ENCODE data around the gene FDX2.

The FDX2 gene

DNA sequence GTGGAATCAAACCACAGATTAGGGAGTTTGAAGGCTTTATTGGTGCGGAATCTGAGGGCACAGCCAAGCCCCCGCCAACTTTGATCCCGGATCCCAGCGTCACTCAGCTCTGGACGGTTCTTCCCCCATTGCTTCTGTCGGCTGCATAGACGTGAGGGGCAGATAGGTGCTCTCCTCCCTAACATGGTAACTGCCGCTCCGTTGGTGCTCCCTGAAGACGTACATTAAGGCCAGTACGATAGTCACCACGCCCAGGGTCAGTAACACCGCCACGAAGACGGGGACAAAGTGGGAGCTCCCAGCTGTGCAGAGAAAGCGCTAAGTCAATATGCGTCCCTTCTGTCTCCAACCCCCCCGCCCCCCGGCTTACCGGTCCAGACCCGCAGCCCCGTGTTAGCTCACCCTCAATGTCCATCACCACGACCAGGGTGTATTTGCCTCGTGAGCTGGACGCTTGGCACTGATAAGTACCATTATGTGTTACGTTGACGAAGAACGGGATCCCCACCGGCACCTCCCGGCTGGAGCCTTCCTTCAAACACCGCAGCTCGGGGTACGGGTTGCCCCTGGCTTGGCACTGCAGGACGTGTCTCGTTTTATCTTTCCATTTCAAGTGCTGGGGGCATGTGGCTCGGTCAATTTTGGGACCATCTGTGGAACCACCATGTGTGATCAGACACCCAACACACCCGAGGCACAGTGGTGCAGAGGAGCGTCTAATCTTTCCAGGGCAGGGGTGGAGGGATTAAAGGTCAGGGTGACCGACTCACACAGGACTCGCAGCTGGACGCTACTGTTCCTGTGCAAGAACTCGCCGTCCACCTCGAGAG lies 18.2 kb upstream of the FDX2 start:
- DNase-seq (ENCODE audit: low read depth), result no peak

DNA sequence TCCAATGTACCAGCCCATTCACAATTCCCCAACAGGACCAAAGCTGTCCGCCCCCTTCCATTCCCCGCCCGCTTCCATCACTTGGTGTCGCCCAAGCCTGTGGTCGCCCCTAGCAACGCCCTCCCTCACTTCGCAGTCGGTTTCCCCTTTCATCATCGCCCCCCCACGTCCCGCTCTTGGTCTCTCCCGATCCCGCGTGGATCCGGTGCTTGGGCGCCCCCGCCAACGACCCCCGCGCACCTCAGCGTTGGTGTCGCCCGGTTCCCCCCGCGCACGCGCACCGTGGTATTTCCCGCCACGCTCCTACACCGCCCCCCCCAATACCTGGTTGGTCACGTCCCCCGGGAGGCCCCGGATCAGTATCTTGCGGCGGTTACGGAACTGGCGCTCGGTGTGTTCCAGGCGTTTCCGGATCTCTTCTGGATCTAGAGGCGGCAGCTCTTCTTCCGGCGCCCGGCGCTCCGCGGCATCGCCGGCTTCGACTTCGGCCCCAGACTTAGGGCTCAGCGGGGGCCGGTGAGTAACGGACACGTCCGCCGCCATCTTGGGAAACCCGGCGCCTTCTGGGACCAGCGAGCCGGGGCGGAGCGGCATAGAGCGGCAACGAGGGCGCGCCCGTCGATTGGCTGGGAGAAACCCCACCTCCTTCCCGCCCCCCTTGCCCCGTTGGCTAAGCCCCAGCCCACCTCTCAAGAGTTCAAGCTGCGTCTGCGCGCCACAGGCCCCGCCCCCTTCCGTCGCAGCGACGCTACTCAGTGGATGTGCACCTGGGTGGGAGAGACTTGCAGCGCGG lies 17.3 kb upstream of the FDX2 start, which contains the start of gene RAVER1:
RAVER1 (minus strand) TSS at position 565 of the 793 bp plus-strand sequence; CDS start at position 543, 22 bp downstream.
- TF ChIP-seq, protein P1, sequence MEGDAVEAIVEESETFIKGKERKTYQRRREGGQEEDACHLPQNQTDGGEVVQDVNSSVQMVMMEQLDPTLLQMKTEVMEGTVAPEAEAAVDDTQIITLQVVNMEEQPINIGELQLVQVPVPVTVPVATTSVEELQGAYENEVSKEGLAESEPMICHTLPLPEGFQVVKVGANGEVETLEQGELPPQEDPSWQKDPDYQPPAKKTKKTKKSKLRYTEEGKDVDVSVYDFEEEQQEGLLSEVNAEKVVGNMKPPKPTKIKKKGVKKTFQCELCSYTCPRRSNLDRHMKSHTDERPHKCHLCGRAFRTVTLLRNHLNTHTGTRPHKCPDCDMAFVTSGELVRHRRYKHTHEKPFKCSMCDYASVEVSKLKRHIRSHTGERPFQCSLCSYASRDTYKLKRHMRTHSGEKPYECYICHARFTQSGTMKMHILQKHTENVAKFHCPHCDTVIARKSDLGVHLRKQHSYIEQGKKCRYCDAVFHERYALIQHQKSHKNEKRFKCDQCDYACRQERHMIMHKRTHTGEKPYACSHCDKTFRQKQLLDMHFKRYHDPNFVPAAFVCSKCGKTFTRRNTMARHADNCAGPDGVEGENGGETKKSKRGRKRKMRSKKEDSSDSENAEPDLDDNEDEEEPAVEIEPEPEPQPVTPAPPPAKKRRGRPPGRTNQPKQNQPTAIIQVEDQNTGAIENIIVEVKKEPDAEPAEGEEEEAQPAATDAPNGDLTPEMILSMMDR (IDR thresholded peaks at IDR 0.05; ENCODE audit: control insufficient read depth, insufficient read depth, low read depth, low read length, missing control alignments), result no peak
- peak within 1 kb of the TSS; percentile 86 for H3K4me3 ChIP-seq (ENCODE audit: control insufficient read depth, low read depth, low read length)
- DNase-seq (ENCODE audit: low read depth), result peak; percentile 86

More for the DNA sequence above, 18.2 kb upstream of the FDX2 start:
- TF ChIP-seq, protein P1 (IDR thresholded peaks at IDR 0.05; ENCODE audit: control insufficient read depth, insufficient read depth, low read depth, low read length, missing control alignments), result no peak
- peak overlapping the region; percentile 86 for H3K4me3 ChIP-seq (ENCODE audit: control insufficient read depth, low read depth, low read length)

DNA sequence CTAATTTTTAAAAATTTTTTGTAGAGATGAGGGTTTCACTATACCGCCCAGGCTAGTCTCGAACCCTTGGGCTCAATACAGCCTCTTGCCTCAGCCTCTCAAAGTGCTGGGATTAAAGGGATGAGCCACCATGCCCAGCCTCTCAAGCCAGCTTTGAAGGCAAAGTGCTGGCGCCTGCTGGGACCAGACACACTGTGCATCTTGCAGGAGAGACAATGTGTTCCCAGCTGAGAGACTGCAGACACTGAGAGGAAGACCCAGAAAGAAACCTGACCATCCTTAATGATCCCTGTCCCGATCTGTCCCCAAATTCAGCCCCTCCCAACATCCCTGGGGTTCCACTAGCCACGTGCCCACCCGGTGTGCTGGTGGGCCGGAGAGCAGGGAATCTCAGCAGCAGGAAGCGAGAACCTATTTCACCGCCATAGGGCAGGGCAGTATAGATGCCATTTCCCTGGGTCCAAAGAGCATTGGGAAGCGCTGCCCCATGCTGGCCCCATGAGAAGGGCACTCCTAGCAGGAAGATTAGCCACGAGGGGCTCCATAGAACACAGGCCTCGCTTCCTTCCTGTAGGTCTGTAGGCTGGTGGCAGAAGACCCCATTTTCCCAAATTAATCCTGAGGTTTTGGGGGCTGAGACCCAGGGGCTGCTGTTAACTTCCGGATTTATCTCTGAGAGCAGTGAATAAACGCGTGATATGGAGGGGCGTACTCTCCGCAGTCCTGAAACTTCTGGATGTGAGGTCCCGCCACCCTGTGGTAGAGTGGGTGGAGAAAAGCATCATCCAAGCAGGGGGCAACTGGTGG lies 16.5 kb upstream of the FDX2 start:
- peak overlapping the region; percentile 86 for H3K4me3 ChIP-seq (ENCODE audit: control insufficient read depth, low read depth, low read length)
- TF ChIP-seq, protein P1 (IDR thresholded peaks at IDR 0.05; ENCODE audit: control insufficient read depth, insufficient read depth, low read depth, low read length, missing control alignments), result peak; percentile 24
- DNase-seq (ENCODE audit: low read depth), result no peak

DNA sequence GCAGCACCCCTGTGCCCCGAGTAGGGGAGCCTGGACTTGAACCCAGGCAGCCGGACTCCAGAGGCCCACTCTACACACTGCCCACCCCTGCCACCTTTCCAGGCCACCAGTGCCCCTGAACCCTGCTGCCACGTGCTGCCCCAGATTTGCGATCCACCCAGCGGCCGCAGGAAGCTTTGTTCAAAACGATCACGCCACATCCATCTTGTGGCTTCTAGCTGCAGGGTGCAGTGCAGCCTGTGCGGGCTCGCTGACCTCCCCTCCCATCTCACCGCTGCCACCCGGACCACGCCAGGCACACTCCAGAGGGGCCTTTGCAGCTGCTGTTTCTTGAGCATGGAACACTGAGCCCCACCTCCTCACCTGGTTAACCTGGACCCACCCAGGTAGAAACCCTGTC lies 13.7 kb upstream of the FDX2 start:
- no peak for DNase-seq (ENCODE audit: low read depth)
- no peak overlapping the region for H3K4me3 ChIP-seq (ENCODE audit: control insufficient read depth, low read depth, low read length)
- TF ChIP-seq, protein P1 (IDR thresholded peaks at IDR 0.05; ENCODE audit: control insufficient read depth, insufficient read depth, low read depth, low read length, missing control alignments), result no peak

DNA sequence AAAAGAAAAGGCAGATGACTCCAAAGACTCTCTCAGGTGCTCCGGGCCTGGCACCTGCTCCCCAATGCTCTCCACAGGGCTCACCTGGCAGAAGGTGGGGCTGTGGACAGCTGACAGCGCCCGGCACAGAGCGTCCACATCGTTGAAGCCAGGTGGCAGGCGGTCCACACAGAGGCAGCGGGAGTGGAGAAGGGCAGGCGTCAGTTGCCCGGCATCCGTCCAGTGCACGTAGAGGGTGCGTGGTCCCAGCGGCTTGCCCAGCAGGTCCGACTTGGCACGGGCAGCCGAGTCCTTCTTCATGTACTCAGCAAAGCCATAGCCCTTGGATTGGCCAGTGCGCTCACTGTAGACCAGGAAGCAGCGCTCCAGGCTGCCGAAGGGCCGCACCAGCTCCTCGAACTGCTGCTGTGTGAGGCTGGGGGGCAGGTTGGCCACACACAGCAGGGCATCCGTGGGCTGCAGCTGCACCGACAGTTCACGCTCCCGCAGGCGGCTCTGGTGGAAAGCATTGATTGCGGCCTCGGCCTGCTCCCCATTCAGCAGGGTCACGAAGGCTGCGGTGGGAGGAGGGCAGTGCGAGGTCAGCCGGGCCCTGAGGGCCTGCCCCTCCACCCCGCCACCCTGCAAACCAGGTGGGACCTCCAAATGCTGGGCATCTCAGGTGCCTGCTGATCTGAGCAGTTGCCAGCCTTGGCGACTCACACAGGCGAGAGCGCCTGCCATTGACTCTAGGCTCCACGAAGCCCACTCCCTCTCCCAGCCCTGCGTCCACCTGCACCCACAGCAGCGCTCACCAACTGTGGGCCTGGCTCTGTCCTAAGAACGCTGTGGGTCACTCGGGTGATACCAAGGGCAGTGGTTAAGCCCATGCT lies 13.0 kb upstream of the FDX2 start:
- DNase-seq (ENCODE audit: low read depth), result no peak
- no peak overlapping the region for H3K4me3 ChIP-seq (ENCODE audit: control insufficient read depth, low read depth, low read length)
- TF ChIP-seq, protein P1 (IDR thresholded peaks at IDR 0.05; ENCODE audit: control insufficient read depth, insufficient read depth, low read depth, low read length, missing control alignments), result no peak

All from AG09309 (cell line).